ENCODE data around the gene RBKS. TPM values are rescaled to one million over a fixed set of nuclear protein-coding genes. Genes with fewer than 3 reads are reported as not detected.

The RBKS gene
- total and polyA plus RNA-seq, 2 donors (not counting 1 experiment from before 2014, with no cell fraction given): 1.3 to 2.6 TPM

- H3K27ac ChIP-seq (ENCODE audit: insufficient read depth, low read length): no peak overlapping the region
- peaks cover 9% of the 10 kb centered on the region for H3K4me1 ChIP-seq (ENCODE audit: control insufficient read depth, extremely low read depth, insufficient read depth, low read length)
Measured at GRCh38 chr2:27891673-27892105, 1.5 kb upstream of the RBKS start.

GRCh38 chr2:27890924-27891672 lies 911 bp upstream of the RBKS start:
- Histone ChIP-seq H3K9me3 (ENCODE audit: control insufficient read depth, insufficient read depth, low read depth, low read length) (no peaks in the 10 kb centered on the region), H3K4me2 (ENCODE audit: extremely low read depth, insufficient read depth, low read length) (peak overlapping the region; percentile 84), H3K79me2 (ENCODE audit: control insufficient read depth, insufficient read depth, low read length) (peaks cover 6% of the 10 kb centered on the region), H3K27me3 (ENCODE audit: control insufficient read depth, insufficient read depth, low read length) (no peaks in the 10 kb centered on the region), H4K20me1 (ENCODE audit: control insufficient read depth, extremely low read depth, insufficient read depth, low read length) (no peaks in the 10 kb centered on the region), H3K9ac (ENCODE audit: insufficient read depth, low read length) (peak overlapping the region; percentile 93), H3K4me3 (replicated peaks in 1 of 4; ENCODE audit: control extremely low read depth in 1 of 4, insufficient read depth in 1 of 4, low read depth in 3 of 4, low read length in 4 of 4) (peak overlapping the region; percentile 67 to 92 (median 82)), H2AFZ (ENCODE audit: low read length) (peak overlapping the region; percentile 79), H3K27ac (ENCODE audit: insufficient read depth, low read length) (peak overlapping the region; percentile 96), H3K36me3 (ENCODE audit: control insufficient read depth, insufficient read depth, low read length) (no peaks in the 10 kb centered on the region), H3K4me1 (ENCODE audit: control insufficient read depth, extremely low read depth, insufficient read depth, low read length) (peaks cover 9% of the 10 kb centered on the region)
- DNase-seq (ENCODE audit: low read depth in 2 of 2): peak; percentile 70 to 90
- TF ChIP-seq CTCF (conservative IDR thresholded peaks at IDR 0.05 in 1 of 2, IDR thresholded peaks at IDR 0.05 in 1 of 2; ENCODE audit: low read depth in 1 of 2, low read length in 2 of 2) (no peak), EZH2 (IDR thresholded peaks at IDR 0.05; ENCODE audit: low read length, missing control alignments) (no peak)

More at GRCh38 chr2:27891673-27892105, 1.5 kb upstream of the RBKS start:
- Histone ChIP-seq H4K20me1 (ENCODE audit: control insufficient read depth, extremely low read depth, insufficient read depth, low read length) (no peaks in the 10 kb centered on the region), H2AFZ (ENCODE audit: low read length) (no peak overlapping the region), H3K9me3 (ENCODE audit: control insufficient read depth, insufficient read depth, low read depth, low read length) (no peaks in the 10 kb centered on the region), H3K9ac (ENCODE audit: insufficient read depth, low read length) (no peak overlapping the region), H3K4me3 (replicated peaks in 1 of 4; ENCODE audit: control extremely low read depth in 1 of 4, insufficient read depth in 1 of 4, low read depth in 3 of 4, low read length in 4 of 4) (peak overlapping the region in 2 of 4 experiments; percentile 73 to 92), H3K27me3 (ENCODE audit: control insufficient read depth, insufficient read depth, low read length) (no peaks in the 10 kb centered on the region), H3K4me2 (ENCODE audit: extremely low read depth, insufficient read depth, low read length) (no peak overlapping the region), H3K36me3 (ENCODE audit: control insufficient read depth, insufficient read depth, low read length) (peaks cover 4% of the 10 kb centered on the region), H3K79me2 (ENCODE audit: control insufficient read depth, insufficient read depth, low read length) (peaks cover 6% of the 10 kb centered on the region)
- peak; percentile 39 to 62 for DNase-seq (ENCODE audit: low read depth in 2 of 2)
- TF ChIP-seq EZH2 (IDR thresholded peaks at IDR 0.05; ENCODE audit: low read length, missing control alignments) (no peak), CTCF (conservative IDR thresholded peaks at IDR 0.05 in 1 of 2, IDR thresholded peaks at IDR 0.05 in 1 of 2; ENCODE audit: low read depth in 1 of 2, low read length in 2 of 2) (no peak)

GRCh38 chr2:27889774-27890145 lies 427 bp downstream of the RBKS start:
- Histone ChIP-seq H3K79me2 (ENCODE audit: control insufficient read depth, insufficient read depth, low read length) (peaks cover 6% of the 10 kb centered on the region), H2AFZ (ENCODE audit: low read length) (peak overlapping the region; percentile 93), H3K4me2 (ENCODE audit: extremely low read depth, insufficient read depth, low read length) (peak overlapping the region; percentile 93), H3K4me1 (ENCODE audit: control insufficient read depth, extremely low read depth, insufficient read depth, low read length) (peaks cover 14% of the 10 kb centered on the region), H4K20me1 (ENCODE audit: control insufficient read depth, extremely low read depth, insufficient read depth, low read length) (no peaks in the 10 kb centered on the region), H3K9ac (ENCODE audit: insufficient read depth, low read length) (peak overlapping the region; percentile 93), H3K4me3 (replicated peaks in 1 of 4; ENCODE audit: control extremely low read depth in 1 of 4, insufficient read depth in 1 of 4, low read depth in 3 of 4, low read length in 4 of 4) (peak overlapping the region; percentile 67 to 92 (median 86)), H3K36me3 (ENCODE audit: control insufficient read depth, insufficient read depth, low read length) (no peaks in the 10 kb centered on the region), H3K27me3 (ENCODE audit: control insufficient read depth, insufficient read depth, low read length) (no peaks in the 10 kb centered on the region), H3K27ac (ENCODE audit: insufficient read depth, low read length) (peak overlapping the region; percentile 96), H3K9me3 (ENCODE audit: control insufficient read depth, insufficient read depth, low read depth, low read length) (no peaks in the 10 kb centered on the region)
- DNase-seq (ENCODE audit: low read depth in 2 of 2): peak in 1 of 2 donors; percentile 40
- TF ChIP-seq EZH2 (IDR thresholded peaks at IDR 0.05; ENCODE audit: low read length, missing control alignments) (no peak), CTCF (conservative IDR thresholded peaks at IDR 0.05 in 1 of 2, IDR thresholded peaks at IDR 0.05 in 1 of 2; ENCODE audit: low read depth in 1 of 2, low read length in 2 of 2) (no peak)
